ENCODE results near the gene APCDD1.
"Not testable (repeated sequence)": the region's sequence is repeated elsewhere in the genome, so short reads cannot be mapped to it uniquely, and the experiment has no call there.

The APCDD1 gene

DNA sequence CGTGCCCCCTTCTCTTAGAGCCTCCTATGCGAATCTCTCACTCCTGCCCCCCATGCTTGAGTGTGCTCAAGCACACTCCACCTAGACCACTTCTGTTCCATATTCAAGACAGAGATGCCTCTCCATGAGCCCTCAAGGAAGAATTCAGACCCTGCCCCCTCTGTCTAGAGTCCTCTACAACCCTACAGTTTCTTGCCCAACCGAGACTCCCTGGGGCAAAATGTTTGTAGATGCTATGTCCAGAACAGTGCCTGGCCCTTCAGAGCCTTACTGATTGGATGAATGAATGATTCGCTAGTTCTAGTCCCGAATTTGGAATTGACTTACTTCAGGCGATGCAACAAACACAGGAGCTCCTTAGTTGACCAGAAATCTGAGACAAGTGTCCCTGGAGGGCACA, 8.7 kb downstream of the APCDD1 start:
- DNase-seq (ENCODE audit: low spot score), result no peak

DNA sequence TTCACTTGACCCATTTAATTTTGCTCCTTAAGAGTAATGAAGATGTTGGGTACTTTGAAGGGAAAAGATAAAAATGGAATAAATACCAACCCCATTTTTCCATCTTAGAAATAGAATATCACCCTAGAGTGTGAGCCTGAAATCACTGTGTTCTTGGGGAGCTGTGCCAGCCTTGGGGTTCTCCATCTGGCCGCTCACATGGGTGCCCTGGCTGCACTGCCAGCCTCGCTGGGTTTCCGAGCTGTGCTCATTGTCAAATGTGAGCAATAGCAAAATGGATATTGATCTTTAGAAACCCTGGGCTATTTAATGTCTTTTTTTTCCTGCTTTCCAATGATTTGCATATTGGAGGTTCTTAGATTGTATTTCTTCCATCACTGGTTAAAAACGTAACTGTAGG, 9.3 kb downstream of the APCDD1 start:
- DNase-seq (ENCODE audit: low spot score), result no peak

DNA sequence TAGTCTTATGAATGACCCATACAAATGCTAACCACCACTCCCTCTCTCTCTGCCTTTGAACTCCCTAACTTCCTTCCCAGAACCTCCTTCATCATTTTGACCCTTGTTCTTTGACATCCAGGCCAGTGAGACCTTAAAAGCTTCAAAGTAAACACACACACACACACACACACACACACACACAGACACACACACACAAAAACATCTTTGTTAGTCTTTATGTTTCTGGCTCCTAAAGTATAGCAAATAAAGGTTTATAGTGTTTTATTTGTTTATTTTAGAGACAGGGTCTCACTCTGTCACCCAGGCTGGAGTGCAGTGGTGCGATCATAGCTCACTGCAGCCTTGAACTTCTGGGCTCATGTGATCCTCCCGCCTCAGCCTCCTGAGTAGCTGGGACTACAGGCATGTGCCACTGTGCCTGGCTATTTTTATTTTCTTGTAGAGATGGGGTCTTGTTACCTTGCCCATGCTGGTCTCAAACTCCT, 9.8 kb downstream of the APCDD1 start:
- not testable (repeated sequence) for DNase-seq (ENCODE audit: low spot score)

DNA sequence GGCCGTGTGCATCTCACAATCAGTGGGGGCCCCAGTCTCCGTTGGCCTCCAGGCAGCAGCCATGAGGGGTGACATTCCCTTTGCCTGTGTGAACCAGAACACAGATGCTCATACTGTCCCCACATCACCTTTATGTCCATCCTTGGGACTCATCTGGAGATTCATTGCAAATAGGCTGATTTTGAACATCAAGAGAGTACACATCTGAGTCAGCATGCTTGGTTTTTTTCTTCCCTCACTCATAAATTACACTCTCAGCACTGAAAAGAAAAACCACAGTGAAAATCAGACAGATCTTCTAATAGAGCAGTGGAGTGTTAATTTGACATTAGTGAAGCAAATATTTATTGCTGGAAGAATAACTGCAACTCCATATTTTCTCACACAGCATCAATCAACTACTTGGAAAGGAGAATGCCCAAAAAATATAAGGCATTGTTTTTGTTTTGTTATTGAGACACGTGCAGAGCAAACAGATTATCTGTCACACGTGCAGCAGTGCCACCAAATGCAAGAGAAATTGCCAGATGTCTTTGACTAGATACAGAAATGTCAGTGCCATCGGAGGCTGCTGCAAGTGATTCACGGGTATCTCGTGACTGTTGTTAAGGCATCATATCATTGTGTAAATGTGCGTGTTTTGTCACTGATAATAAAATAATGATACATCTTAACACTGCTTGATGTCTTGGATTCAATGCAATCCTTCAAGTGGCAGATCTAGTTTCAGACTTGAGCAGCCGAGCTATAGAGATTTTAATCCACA, 10.9 kb downstream of the APCDD1 start:
- DNase-seq (ENCODE audit: low spot score), result no peak

DNA sequence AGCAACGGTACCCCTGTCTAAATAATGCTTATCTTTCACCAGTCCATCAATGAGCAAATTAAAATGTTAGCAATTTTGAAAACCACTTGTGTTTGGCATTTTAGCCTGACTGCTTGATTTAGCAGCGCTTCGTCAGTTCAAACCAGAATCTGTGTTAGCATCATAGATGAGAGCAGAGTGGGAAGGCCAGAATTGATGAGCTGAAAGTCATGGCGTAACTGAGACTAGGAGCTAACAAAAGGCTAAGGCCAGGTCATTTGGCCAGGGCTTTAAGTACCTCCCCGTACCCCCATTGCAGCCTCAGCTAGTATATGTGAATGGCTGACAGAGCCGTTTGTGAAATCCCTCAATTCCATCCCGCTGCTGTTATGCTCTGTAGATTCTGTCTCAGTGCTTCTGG, 16.0 kb downstream of the APCDD1 start:
- DNase-seq (ENCODE audit: low spot score), result no peak

DNA sequence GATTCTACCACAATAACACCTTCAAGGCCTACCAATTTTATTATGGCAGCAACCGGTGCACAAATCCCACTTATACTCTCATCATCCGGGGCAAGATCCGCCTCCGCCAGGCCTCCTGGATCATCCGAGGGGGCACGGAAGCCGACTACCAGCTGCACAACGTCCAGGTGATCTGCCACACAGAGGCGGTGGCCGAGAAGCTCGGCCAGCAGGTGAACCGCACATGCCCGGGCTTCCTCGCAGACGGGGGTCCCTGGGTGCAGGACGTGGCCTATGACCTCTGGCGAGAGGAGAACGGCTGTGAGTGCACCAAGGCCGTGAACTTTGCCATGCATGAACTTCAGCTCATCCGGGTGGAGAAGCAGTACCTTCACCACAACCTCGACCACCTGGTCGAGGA, 17.1 kb downstream of the APCDD1 start:
- DNase-seq (ENCODE audit: low spot score), result no peak

DNA sequence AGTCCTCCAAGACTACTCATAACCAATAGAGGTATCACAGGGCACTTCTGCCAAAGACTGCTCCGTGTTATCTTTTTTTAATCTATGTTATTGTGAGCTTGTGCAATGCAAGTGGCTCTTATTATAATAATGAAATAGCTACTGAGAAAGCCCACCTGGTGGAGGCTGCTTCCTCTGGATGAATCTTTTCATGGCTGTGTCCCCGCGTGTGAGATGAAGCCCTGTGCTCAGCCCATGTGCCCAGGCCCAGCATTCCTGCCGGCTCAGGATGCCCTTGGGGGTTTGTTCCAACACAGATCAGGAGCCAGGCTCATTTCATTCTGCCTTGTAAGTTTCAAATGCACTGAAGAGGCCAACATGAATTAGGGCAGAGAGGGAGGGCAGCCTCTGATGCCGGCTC, 18.7 kb downstream of the APCDD1 start:
- DNase-seq (ENCODE audit: low spot score), result no peak

DNA sequence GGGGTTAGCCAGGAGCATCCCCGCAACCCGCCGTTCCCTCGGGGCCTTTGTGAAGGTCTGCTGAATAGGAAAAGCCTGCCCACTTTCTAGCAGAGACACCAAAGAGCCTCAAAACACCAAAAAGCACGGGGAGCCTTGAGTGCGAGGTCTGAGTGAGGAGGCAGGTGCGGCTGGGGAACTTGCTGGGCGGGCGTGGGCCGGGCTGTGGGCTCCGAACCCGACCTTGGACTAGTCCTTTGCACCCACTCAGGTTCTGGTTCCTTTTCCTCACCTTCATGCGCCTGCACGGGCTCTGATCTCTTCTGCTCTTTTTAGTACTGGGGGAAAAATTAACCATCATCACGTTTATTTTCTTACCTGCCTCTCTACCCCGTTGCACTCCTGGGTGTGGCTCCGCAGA, 19.9 kb downstream of the APCDD1 start:
- no peak for DNase-seq (ENCODE audit: low spot score)

DNA sequence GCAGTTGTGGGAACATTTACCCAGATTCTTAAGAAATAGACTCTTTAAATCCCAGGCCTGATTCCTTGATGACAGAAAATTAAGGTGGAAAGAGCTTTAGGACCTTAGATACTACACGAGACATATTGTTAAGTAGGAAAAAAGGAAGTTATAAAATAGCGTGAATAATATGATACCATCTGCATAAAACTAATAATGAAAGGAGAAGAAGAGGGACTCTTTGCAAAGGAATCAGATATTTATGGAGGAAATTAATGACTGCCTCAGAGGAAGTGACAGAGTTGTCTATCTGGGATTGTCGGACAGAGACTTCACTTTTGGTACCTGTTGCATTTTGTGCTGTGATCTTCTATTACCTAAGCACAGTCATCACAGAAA, 20.8 kb downstream of the APCDD1 start:
- no peak for DNase-seq (ENCODE audit: low spot score)

DNA sequence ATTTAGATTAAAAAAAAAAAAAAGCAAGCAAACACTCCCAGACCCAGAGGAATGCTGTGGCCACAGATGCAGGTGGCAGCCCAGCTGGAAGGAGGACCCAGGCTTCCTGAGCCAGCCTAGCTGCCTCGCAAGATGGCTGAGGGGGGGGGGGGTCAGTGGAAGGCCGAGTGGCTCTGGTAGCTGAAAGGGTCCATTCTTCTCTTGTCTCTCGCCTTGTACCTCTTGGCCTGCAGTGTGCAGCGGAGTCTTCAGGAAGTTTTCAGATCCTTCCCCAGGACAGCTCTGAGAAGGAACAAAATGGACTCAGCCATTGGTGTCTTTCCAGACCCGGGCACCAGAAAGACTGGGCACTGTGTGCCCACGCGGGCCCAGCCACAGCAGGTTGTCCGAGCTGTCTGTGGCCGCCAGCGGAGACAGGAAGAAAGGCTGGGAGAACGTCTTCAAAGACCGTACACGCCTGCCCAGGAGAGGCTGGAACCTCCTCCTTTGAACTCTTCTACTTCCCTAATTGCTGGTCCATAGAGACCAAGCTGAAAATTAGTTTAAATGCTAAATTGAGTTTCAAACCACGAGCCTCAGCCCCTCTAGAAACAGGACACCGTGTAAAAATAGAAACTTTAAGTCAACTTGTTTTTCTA, 21.3 kb downstream of the APCDD1 start:
- no peak for DNase-seq (ENCODE audit: low spot score)

DNA sequence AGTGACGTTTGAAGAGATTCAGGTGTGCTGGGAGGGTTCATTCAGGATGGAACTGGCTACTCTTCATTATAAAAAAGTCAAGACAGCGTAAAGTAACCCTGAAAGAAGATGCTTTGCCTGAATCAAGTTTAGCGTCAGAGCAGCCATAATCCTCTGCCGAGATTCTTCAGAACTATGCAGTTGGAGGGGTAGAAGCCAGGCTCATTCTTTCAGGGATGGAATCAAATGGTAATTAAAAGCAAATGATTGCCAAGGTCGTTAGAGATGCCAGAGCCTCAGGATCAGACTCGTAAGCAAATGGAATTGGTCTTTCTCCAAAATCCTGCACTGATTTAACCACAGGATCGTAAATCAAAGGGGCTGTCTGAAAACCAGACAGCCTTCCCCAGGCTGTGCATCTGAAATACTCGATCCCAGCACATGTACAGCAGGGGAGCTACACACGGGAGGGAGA, 21.9 kb downstream of the APCDD1 start:
- DNase-seq (ENCODE audit: low spot score), result peak; percentile 57

DNA sequence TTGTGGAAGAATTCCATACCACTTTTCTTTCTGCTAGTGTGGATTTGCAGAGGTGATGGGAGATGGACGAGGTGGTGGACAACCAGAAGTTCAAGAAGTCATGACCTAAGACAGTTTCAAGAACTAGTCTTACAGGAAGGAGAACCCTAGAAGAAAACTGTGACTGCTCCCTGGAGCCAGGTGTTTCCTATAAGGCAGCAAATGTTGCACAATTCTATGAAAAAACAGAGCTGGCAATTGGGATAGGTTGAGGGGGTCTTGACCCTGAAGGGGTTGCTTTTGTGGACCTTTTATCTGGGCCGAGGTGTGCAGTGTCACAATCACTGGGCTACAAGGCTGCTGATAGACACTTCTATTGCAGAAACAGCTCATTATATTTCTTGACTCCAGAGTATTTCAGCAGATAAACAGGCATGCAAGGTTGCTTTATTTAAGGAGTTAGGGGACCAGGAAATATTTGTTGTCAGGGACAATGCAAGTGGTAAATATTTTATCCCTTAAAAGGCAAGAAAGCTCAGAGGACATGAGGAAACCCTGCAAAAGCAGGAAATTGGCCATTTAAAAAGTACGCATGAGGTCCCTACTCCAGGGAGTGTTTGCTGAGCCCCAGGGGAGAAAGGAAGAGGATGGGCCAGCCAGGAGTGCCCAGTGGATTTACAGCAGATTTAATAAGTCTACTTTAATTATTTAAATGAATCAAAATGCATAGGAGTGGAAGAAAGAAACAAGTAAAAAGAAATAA, 22.9 kb downstream of the APCDD1 start:
- DNase-seq (ENCODE audit: low spot score), result no peak

DNA sequence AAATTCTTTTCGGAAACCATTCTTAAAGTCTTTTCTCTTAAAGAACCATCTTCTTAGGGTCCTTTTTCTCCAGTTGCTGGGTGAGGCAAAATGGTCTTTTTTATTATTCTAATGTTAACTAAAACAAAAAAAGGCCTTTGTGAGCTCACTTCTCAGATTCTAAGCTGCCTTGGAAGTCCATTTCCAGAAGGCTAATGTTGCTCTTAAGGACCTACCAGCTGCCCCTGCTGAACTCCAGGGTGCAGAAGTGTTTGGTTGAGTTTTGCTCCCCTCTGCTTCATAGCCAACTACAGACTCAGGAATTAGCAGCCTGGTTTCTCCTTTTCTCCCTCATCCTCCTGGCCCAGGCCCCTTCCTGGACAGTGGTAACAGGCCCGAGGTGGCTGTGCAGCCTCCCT, 23.4 kb downstream of the APCDD1 start:
- no peak for DNase-seq (ENCODE audit: low spot score)

DNA sequence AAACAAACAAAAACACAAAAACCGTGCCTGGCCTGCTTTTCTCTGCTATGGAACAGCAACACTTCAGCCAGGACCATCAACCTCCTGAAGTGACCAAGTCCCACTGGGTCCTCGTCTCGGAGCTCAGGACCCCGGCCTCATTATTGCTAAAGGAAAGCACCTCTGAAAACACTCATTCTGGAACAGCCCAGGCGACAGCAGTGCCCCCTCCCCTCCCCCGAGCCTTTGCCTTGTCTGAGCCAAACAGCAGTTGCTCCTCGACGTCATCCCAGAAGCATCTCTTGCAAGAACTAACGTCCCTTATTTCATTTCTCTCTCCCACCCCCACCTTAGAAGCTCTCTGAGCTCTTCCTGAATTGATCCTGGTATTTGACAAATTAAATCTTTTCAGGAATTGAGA, 27.4 kb downstream of the APCDD1 start:
- no peak for DNase-seq (ENCODE audit: low spot score)

DNA sequence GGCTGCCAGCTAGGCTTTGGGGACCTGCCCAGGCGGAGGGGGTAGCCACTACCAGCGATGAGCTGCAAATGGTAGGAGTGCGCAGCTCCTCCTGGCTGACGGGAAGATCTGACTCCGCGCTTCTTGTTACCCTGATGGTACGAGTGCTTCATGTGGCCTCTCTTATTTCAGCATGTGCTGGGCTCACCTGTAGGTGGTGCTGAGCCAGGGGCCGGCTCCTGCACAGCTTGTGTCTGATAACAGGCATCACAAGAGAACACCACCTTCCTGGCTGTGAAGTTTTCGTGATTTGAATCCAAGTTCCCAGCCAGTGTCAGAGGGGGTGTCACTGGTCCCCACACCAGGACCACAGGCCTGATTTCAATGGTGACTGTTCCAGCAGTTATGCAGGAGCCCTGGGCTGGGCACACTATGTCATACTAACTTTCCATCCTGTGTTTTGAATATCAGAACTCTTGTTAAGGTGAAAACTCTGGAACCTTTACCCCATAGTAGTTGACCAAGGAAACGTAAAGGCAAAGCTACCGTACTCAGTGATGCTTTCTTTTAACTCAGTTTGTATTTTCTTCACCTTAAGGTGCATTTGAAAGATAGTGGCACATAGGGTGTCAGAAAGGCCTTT, 28.0 kb downstream of the APCDD1 start:
- no peak for DNase-seq (ENCODE audit: low spot score)

DNA sequence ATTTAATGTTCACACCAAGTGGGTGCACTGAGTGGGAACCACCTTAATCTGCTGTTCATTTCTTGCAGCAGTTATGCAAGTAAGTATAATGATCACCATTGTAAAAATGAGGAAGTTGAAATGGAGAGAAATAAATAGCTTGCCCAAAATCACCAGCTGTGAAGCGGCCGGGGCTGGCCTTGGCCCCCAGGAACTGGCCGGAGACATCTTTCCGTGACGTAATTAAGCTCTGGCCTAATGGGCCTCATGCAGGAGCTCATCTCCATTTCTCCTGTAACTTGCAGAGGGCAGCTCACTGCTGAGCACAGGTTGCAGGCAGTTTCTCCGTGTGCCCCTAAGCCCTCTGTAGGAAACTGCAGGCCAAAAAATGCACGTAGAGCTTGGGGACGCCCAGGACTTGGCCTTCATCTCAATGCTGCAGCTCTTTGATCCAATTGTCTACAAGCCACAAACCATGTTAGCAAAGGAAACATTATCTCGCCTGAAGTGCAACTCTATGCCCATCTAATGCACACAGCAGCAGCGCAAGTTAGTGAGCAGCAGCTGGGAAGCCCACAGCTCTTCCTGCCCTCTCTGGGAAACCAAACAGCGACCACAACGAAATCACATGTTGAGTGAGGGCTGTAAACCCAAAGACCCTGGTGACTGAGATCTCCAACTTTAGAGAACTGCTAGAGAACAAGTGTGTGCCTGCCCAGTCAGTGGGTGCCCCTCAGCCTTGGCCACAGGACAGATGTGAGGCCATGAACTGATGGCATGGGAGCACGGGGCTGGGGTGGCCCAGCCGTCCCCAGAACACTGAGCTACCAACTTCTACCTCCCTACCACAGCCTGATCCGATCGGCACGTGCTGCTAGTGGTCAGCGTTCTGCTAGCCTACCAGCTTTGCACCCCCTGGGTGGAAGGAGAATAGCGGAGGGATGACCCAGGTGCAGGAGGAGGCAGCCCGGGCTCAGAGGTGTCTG, 28.8 kb downstream of the APCDD1 start:
- DNase-seq (ENCODE audit: low spot score), result no peak

DNA sequence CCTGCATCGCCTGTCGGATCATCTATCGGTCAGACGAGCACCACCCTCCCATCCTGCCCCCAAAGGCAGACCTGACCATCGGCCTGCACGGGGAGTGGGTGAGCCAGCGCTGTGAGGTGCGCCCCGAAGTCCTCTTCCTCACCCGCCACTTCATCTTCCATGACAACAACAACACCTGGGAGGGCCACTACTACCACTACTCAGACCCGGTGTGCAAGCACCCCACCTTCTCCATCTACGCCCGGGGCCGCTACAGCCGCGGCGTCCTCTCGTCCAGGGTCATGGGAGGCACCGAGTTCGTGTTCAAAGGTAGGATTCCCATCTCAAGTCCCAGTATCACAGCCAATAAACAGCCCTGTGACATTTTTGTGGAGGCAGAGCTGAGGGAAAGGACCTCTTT, 31.0 kb downstream of the APCDD1 start:
- DNase-seq (ENCODE audit: low spot score), result no peak

DNA sequence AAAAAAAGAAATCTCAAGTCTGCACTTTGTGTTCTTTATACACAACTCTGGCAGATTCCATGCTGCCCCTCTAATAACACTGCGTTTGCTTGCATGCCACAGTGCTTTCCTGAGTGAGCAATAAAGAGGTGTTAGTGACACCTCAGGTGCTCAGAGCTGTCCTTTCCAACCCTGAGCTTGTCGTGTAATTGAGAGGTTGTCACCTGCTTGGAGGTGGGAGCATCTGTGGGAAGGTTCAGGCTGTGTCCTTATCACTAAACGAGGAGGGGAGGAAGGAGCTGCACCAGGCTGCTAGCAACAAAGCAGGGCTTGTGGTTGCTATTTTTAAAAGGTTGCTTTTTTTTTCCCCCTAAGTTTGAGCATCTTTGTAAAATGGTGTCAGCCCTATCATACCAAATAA, 31.9 kb downstream of the APCDD1 start:
- DNase-seq (ENCODE audit: low spot score), result no peak

DNA sequence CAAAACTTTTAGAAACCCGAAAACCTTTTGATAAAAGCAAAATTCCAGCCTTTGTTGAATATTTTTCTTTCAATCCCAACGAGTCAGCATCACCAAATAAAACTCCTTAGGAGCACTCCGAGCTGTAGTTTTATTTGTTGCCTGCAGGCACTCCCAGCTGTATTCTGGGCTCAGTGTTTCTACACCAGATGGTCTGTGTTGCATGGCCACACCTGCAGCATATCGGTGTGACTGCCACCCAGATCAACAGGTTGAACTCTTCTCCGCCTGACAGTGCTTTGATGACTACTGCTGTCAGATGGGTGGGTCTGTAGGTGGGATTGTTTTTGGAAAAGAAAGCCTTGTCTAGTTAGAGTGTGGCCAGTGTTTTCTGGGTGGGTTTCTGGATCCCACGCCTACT, 32.7 kb downstream of the APCDD1 start:
- DNase-seq (ENCODE audit: low spot score), result no peak

DNA sequence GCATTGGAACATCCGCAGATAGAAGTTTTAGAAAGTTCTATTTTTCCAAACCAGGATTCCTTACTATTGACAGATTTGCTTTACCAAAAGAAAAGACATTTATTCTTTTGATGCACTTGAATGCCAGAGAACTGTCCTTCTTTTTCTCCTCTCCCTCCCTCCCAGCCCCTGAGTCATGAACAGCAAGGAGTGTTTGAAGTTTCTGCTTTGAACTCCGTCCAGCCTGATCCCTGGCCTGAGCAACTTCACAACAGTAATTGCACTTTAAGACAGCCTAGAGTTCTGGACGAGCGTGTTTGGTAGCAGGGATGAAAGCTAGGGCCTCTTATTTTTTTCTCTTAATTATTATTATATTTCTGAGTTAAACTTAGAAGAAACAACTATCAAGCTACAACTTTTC, 33.6 kb downstream of the APCDD1 start:
- DNase-seq (ENCODE audit: low spot score), result peak; percentile 29

DNA sequence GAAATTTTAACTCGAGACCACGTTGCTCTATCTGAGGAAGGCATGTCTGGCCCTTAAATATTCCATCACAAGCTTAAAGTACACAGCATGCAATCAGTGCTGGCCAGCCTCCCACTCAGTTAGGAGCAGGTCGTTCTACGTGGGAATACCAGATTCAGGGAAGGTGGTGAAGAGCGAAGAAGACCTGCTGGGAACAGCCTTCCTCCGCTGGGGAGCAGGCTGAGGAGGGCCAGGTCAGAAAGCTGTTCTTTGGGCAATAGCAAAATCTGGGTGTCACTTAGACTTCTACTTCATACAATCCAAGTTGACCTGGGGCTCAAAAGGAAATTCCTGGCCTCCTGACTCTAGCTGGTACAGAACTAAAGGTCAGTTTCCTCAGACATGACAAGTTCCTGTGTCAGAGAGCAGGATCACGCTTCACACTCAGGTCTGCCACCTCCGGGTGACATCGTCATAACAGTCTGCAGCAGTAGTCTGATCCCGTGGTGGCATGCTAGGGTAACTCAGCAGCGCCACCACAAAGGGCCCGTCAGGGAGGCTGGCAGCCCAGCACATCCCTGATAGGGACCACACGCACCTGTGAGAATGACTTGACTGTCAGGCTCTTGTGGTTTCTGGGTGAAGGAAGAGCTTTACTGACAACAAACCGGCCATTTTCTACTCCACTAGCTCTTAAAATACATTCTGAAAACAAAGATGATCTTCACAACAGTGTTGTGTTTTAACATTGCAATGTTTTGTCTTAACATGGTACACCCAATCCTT, 36.1 kb downstream of the APCDD1 start:
- DNase-seq (ENCODE audit: low spot score), result no peak

Measured in AG08396 (cell line).